NCI-H1417 (cell line): Measurements from ENCODE around the gene ZSCAN16.

Experiments used
- DNase-seq, 3 experiments: peaks; one replicate each; lab custom pipeline; 2025; lab: John Stamatoyannopoulos, UW

The ZSCAN16 gene

DNA sequence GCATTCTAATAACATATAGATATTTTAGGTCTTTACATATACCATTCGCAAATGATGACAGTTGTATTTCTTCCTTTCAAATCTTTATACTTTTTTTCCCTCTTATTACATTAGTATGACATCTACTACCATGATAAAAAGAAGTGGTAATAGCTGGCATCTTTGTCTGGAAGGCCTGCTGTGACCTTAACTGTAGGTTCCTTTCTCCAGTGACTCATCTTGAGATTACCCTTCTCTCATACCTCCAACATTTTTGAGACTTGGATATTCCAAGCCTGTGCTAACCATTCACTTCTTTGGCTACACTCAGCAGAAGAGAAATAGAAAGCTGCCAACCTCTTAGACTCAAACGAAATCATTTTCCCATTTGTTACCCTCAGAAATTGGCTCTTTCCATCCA lies 47.6 kb downstream of the ZSCAN16 start:
- no peak for DNase-seq

DNA sequence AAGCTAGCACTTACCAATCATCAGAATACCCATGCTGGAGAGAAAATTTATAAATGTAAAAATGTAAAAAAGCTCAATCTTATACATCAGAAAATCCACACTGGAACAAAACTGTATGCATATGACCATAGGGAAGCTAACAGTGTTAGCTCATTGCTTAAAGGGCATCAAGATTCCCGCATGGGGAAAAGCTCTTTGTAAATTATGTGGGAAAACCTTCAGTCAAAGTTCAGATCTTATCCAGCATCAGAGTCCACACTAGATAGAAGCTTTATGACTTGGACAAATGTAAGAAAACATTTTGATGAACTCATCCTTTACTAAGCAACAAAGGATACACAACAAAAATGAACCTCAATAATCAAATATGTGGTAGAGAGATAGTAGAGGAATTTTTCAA lies 52.0 kb downstream of the ZSCAN16 start:
- DNase-seq, result no peak
